Cardiac muscle cell (in vitro differentiated cells and primary cell): ENCODE measurements around the gene COL23A1. TPM values are rescaled to one million over a fixed set of nuclear protein-coding genes. Genes with fewer than 3 reads are reported as not detected.

Experiments used
- DNase-seq, 2 donors: peaks; one replicate each; pipeline versions ENCODE4 v3.0.0 to v3.0.0-alpha.2; 2010 to 2017; ENCODE audit warnings: low read depth in 1 of 2, low spot score in 1 of 2
- H3K27ac ChIP-seq: fragments of 200-600 bp; sonication (generic); 2 replicates; pipeline ENCODE4 v1.5.1; 2016
- H3K27me3 ChIP-seq: fragments of 200-600 bp; sonication (generic); 2 replicates; pipeline ENCODE4 v1.6.0; 2016; ENCODE audit warnings: control low read depth
- H3K36me3 ChIP-seq: fragments of 200-600 bp; sonication (generic); 2 replicates; pipeline ENCODE4 v1.5.1; 2016; ENCODE audit warnings: control low read depth
- H3K4me1 ChIP-seq: fragments of 200-600 bp; sonication (generic); 2 replicates; pipeline ENCODE4 v1.8.1; 2017; ENCODE audit warnings: low read depth, mild to moderate bottlenecking, mixed run types
- H3K4me3 ChIP-seq: fragments of 200-600 bp; sonication (generic); 2 replicates; pipeline ENCODE4 v1.5.1; 2016; ENCODE audit warnings: mild to moderate bottlenecking
- H3K9me3 ChIP-seq: fragments of 200-600 bp; sonication (generic); 2 replicates; pipeline ENCODE4 v1.5.1; 2017; ENCODE audit warnings: low read depth, mild to moderate bottlenecking, control low read depth
- polyA plus RNA-seq: library from polyadenylated mRNA; unstranded; fragments of >200 nt; fragmentation: Nextera tagmentation; extraction: Ambion mirVana; gene quantifications from 2 replicates; pipeline ENCODE4 v1.2.1, GENCODE V29; 2016
- total RNA-seq: library from RNA; depleted of rRNA; stranded (reverse); fragments of >200 nt; gene quantifications from 2 replicates; pipeline ENCODE4 v1.2.3, GENCODE V29; 2016
- TF ChIP-seq, protein P1 (sequence below): IDR thresholded peaks from 2 replicates; pipeline ENCODE4 v1.5.1; 2012; ENCODE audit warnings: low read depth, mild to moderate bottlenecking, low read length

Gene COL23A1
- total and polyA plus RNA-seq, 2 experiments from 2014 or later, result 28.9 to 43.0 TPM

DNA sequence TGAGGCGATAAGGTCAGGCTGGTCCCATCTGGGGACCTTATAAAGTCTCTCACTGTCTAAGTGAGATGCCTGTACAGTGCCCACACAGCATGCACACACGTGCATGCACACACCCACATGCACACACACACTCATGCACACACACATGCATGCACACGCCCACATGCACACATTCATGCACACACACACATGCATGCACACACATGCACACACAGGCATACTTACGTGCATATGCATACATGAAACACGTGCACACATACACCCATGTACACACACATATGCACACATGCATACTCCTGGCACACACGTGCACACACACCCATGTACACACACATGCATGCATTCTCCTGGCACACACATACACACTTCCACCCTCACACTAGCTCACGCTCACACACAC lies 12.2 kb downstream of the COL23A1 start:
- TF ChIP-seq, protein P1, sequence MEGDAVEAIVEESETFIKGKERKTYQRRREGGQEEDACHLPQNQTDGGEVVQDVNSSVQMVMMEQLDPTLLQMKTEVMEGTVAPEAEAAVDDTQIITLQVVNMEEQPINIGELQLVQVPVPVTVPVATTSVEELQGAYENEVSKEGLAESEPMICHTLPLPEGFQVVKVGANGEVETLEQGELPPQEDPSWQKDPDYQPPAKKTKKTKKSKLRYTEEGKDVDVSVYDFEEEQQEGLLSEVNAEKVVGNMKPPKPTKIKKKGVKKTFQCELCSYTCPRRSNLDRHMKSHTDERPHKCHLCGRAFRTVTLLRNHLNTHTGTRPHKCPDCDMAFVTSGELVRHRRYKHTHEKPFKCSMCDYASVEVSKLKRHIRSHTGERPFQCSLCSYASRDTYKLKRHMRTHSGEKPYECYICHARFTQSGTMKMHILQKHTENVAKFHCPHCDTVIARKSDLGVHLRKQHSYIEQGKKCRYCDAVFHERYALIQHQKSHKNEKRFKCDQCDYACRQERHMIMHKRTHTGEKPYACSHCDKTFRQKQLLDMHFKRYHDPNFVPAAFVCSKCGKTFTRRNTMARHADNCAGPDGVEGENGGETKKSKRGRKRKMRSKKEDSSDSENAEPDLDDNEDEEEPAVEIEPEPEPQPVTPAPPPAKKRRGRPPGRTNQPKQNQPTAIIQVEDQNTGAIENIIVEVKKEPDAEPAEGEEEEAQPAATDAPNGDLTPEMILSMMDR, result no peak
- Histone ChIP-seq H3K27ac (no peak overlapping the region), H3K4me3 (no peak overlapping the region), H3K36me3 (no peaks in the 10 kb centered on the region), H3K4me1 (no peaks in the 10 kb centered on the region), H3K9me3 (no peaks in the 10 kb centered on the region), H3K27me3 (no peaks in the 10 kb centered on the region)
- no peak for DNase-seq

DNA sequence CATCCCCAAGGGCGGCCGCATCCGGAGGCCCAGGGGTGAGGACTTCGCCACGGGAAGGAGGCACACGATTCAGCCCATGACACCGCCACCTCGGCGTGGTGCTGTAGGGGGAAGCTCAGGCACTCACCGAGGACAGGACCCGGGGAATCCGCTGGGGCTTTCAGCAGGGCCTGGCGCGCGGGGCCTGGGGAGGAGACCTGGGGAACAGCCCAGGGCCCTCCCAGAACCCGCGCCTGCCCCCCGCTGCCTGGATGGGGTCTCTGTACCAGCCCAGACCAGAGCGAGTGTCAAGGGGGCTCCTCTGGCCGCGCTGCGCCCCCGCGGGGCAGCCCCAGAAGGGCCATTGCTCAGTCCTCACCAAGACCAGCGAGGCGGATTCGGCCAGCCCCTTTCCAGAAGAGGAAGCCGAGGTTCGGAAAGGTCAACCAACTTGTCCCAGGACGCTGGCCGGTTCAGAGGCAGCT lies 12.8 kb downstream of the COL23A1 start:
- Histone ChIP-seq H3K4me1 (no peaks in the 10 kb centered on the region), H3K27ac (no peak overlapping the region), H3K9me3 (no peaks in the 10 kb centered on the region), H3K27me3 (no peaks in the 10 kb centered on the region), H3K36me3 (no peaks in the 10 kb centered on the region), H3K4me3 (no peak overlapping the region)
- no peak for DNase-seq
- TF ChIP-seq, protein P1, result no peak

DNA sequence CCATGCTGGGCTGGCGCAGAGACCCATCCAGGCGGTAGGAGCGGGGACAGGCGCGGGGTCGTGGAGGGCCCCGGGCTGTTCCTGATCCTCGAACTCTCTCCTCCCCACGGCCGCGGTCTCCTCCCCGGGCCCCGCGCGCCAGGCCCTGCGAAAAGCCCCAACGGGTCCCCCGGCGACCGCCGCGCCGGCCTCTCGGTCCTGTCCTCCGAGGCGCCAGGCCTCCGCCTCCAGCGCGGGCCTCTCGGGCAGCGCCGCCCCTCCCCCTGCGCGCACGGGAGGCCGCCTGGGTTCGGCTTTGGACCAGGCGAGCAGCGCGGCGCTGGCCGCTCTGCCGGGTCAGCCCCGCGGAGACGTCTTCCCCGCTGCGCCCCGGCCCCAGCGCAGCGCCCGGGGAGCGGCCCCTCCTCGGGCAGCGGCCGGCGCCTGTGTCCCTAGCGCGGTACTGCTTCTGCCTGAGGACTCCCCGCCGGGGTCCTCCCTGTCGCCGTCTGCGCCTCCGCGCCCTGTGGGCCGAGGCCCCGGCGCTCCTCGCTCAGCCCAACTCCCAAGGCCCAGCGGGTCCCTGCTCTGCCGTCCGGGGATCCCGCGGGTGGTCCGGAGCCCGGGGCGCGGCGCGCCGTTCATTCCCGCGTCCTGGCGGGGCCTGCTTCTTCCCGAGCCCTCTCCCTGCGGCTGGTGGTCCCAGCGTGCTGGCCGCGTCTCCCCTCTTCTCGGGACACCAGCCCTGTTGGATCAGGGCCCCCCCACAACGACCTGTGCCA lies 13.4 kb downstream of the COL23A1 start:
- H3K4me3 ChIP-seq, result peak overlapping the region; percentile 19
- TF ChIP-seq, protein P1, result no peak
- no peaks in the 10 kb centered on the region for H3K36me3 ChIP-seq
- no peaks in the 10 kb centered on the region for H3K9me3 ChIP-seq
- no peak overlapping the region for H3K27ac ChIP-seq
- DNase-seq, result peak in 1 of 2 donors; percentile 53
- no peaks in the 10 kb centered on the region for H3K27me3 ChIP-seq
- no peaks in the 10 kb centered on the region for H3K4me1 ChIP-seq

DNA sequence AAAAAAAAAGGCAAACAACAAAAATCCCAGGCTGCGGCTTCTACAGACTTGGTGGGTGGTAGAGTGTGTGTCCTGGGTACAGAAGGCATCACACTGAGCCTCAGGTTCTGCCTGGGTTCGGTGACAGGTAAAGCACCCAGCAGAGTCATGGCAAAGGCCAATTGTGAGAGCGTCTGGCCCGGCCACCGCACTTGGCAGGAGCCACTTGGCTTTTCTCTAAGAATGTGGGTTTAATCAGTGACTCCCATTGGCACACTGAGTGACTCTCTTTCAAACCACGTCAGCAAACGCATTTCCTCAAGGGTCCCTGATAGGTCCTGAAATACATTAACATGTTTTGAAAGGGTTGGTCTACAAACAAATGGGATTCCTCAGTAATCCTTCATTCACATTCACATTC lies 17.0 kb downstream of the COL23A1 start:
- Histone ChIP-seq H3K4me3 (no peak overlapping the region), H3K9me3 (no peaks in the 10 kb centered on the region), H3K4me1 (no peaks in the 10 kb centered on the region), H3K36me3 (no peaks in the 10 kb centered on the region), H3K27me3 (no peaks in the 10 kb centered on the region), H3K27ac (no peak overlapping the region)
- DNase-seq, result no peak
- TF ChIP-seq, protein P1, result no peak

DNA sequence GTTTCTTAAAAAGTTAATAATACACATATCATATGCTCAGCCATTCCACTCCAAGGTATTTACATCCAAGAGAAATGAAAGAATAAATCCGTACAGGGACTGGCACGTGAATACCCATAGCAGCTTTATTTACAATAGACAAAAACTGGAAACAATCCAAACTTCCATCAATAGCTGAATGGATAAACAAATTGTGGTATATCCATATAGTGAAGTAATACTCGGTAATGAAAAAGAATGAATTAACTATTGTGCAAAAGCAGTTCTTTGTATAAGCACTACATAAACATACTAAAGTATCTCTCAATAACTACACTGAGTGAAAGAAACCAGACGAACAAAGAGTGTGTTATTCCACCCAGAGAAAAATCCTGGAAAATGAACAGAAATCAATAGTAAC lies 17.6 kb downstream of the COL23A1 start:
- TF ChIP-seq, protein P1, result no peak
- H3K36me3 ChIP-seq, result no peaks in the 10 kb centered on the region
- H3K4me3 ChIP-seq, result no peak overlapping the region
- H3K9me3 ChIP-seq, result no peaks in the 10 kb centered on the region
- no peak for DNase-seq
- H3K4me1 ChIP-seq, result no peaks in the 10 kb centered on the region
- no peak overlapping the region for H3K27ac ChIP-seq
- H3K27me3 ChIP-seq, result no peaks in the 10 kb centered on the region
